H1 (cell line): ENCODE results near the gene INPP5J. TPM values are rescaled to one million over a fixed set of nuclear protein-coding genes. Genes with fewer than 3 reads are reported as not detected.

Experiments used
- CTCF ChIA-PET: fragments of 300-600 bp; sonication (Branson Sonifier 250); formaldehyde crosslinking; loops from one replicate; lab custom pipeline; 2021; ENCODE audit not compliant: partially characterized antibody; lab: Charles Lee
- POLR2A ChIA-PET: fragments of 300-600 bp; sonication (Branson Sonifier 250); formaldehyde crosslinking; loops from one replicate; lab custom pipeline; 2021; ENCODE audit warnings: inconsistent platforms; ENCODE audit not compliant: partially characterized antibody; lab: Charles Lee
- DNase-seq, 2 experiments: peaks; one replicate each; pipeline versions ENCODE4 v3.0.0 to v3.0.0-alpha.2; 2010 to 2022; ENCODE audit warnings: low spot score in 2 of 2, low read depth in 1 of 2, mixed read lengths in 1 of 2
- FAIRE-seq: peaks from 2 replicates; lab custom pipeline; 2011; peaks lifted over from hg19 to GRCh38; lab: Jason Lieb, UNC
- H2AFZ ChIP-seq: 2 replicates; pipeline ENCODE4 v1.8.1; 2012; ENCODE audit warnings: low read length, inconsistent platforms
- H2AK5ac ChIP-seq: 2 replicates; pipeline ENCODE4 v1.6.1; 2013; ENCODE audit warnings: low read depth, low read length
- H2BK120ac ChIP-seq: replicated peaks from 2 replicates; pipeline ENCODE3; 2013; ENCODE audit warnings: low read depth, low read length, inconsistent platforms
- H2BK12ac ChIP-seq: 2 replicates; pipeline ENCODE4 v1.6.1; 2013; ENCODE audit warnings: low read depth, low read length
- H2BK15ac ChIP-seq: 2 replicates; pipeline ENCODE4 v1.6.1; 2013; ENCODE audit warnings: low read length
- H2BK20ac ChIP-seq: 2 replicates; pipeline ENCODE4 v1.6.1; 2013; ENCODE audit warnings: low read length
- H2BK5ac ChIP-seq: 2 replicates; pipeline ENCODE4 v1.6.1; 2013; ENCODE audit warnings: low read depth, low read length
- H3K14ac ChIP-seq: 2 replicates; pipeline ENCODE4 v1.6.1; 2013; ENCODE audit warnings: inconsistent platforms; ENCODE audit not compliant: insufficient read length
- H3K18ac ChIP-seq: 2 replicates; pipeline ENCODE4 v1.6.1; 2013; ENCODE audit warnings: low read length; ENCODE audit errors: extremely low read depth
- H3K23ac ChIP-seq: 2 replicates; pipeline ENCODE4 v1.6.1; 2013; ENCODE audit warnings: inconsistent platforms; ENCODE audit not compliant: insufficient read length
- H3K23me2 ChIP-seq: 2 replicates; pipeline ENCODE4 v1.6.1; 2013; ENCODE audit warnings: low read depth, low read length
- H3K27ac ChIP-seq: 2 replicates; pipeline ENCODE4 v1.6.1; 2011; ENCODE audit warnings: low read depth, low read length, inconsistent platforms
- H3K27me3 ChIP-seq, 4 experiments: replicated peaks in 1 of 4; 1 replicate in 1 of 4; 2 replicates in 3 of 4; pipeline versions ENCODE4 v1.6.1 to v1.8.1; 2011 to 2013; ENCODE audit warnings: low read length in 3 of 4, mild to moderate bottlenecking in 3 of 4, inconsistent platforms in 2 of 4, mixed read lengths in 2 of 4, moderate library complexity in 1 of 4; ENCODE audit not compliant: control insufficient read depth in 3 of 4, insufficient read depth in 3 of 4; ENCODE audit errors: extremely low read depth in 1 of 4
- H3K36me3 ChIP-seq, 4 experiments: 2 replicates each; pipeline versions ENCODE4 v1.6.1 to v1.8.1; 2011 to 2013; ENCODE audit warnings: mild to moderate bottlenecking in 4 of 4, low read length in 3 of 4, moderate library complexity in 2 of 4, control low read depth in 1 of 4, inconsistent platforms in 1 of 4; ENCODE audit not compliant: insufficient read depth in 4 of 4, control insufficient read depth in 2 of 4
- H3K4ac ChIP-seq: replicated peaks from 2 replicates; pipeline ENCODE3; 2013; ENCODE audit warnings: low read length, low read depth, mixed read lengths, inconsistent platforms; ENCODE audit not compliant: insufficient read length
- H3K4me1 ChIP-seq, 4 experiments: replicated peaks in 1 of 4; 1 replicate in 1 of 4; 2 replicates in 3 of 4; pipeline versions ENCODE4 v1.6.1 to v1.8.1; 2011 to 2013; ENCODE audit warnings: low read length in 3 of 4, inconsistent platforms in 2 of 4, mixed read lengths in 1 of 4; ENCODE audit not compliant: insufficient read depth in 4 of 4, control insufficient read depth in 3 of 4
- H3K4me2 ChIP-seq, 2 experiments: 2 replicates each; pipeline versions ENCODE4 v1.6.1 to v1.8.1; 2011 to 2013; ENCODE audit warnings: low read depth in 2 of 2, low read length in 2 of 2, control low read depth in 1 of 2, inconsistent platforms in 1 of 2, mild to moderate bottlenecking in 1 of 2; ENCODE audit not compliant: insufficient read depth in 1 of 2
- H3K4me3 ChIP-seq, 4 experiments: fragments of 200-600, 300-600 bp in 1 of 4; sonication (generic), shearing (Covaris generic), sonication (Bioruptor Twin) in 1 of 4; 2 replicates each; pipeline versions ENCODE4 v1.5.1 to v1.8.1; 2011 to 2016; ENCODE audit warnings: low read length in 4 of 4, low read depth in 3 of 4, control low read depth in 2 of 4, inconsistent platforms in 2 of 4, mild to moderate bottlenecking in 2 of 4, mixed read lengths in 1 of 4, moderate library complexity in 1 of 4; ENCODE audit not compliant: insufficient read depth in 2 of 4; ENCODE audit errors: extremely low read depth in 1 of 4
- H3K56ac ChIP-seq: replicated peaks from 2 replicates; pipeline ENCODE3; 2013; ENCODE audit warnings: low read depth, mild to moderate bottlenecking, mixed read lengths, low read length, inconsistent platforms; ENCODE audit not compliant: insufficient read length
- H3K79me1 ChIP-seq: 2 replicates; pipeline ENCODE4 v1.6.1; 2013; ENCODE audit warnings: low read depth, low read length, control low read depth
- H3K79me2 ChIP-seq, 2 experiments: 2 replicates each; pipeline versions ENCODE4 v1.6.1 to v1.8.1; 2012 to 2013; ENCODE audit warnings: low read length in 2 of 2, mild to moderate bottlenecking in 2 of 2, inconsistent platforms in 1 of 2; ENCODE audit not compliant: insufficient read depth in 2 of 2, control insufficient read depth in 1 of 2
- H3K9ac ChIP-seq, 4 experiments: replicated peaks in 1 of 4; 1 replicate in 1 of 4; 2 replicates in 3 of 4; pipeline versions ENCODE4 v1.6.1 to v1.8.1; 2011 to 2013; ENCODE audit warnings: low read depth in 3 of 4, low read length in 3 of 4, control low read depth in 2 of 4, mild to moderate bottlenecking in 2 of 4, moderate library complexity in 2 of 4, inconsistent platforms in 1 of 4; ENCODE audit errors: extremely low read depth in 1 of 4
- H3K9me3 ChIP-seq, 2 experiments: 2 replicates each; pipeline versions ENCODE4 v1.6.1 to v1.8.1; 2012 to 2013; ENCODE audit warnings: mild to moderate bottlenecking in 2 of 2, moderate library complexity in 2 of 2, control low read depth in 1 of 2, inconsistent platforms in 1 of 2, low read depth in 1 of 2, low read length in 1 of 2, mixed read lengths in 1 of 2; ENCODE audit not compliant: insufficient read depth in 2 of 2
- H4K20me1 ChIP-seq, 2 experiments: replicated peaks in 1 of 2; 2 replicates each; pipeline versions ENCODE3 to v1.8.1; 2011 to 2013; ENCODE audit warnings: inconsistent platforms in 2 of 2, low read length in 2 of 2, mild to moderate bottlenecking in 1 of 2; ENCODE audit not compliant: insufficient read depth in 2 of 2, control insufficient read depth in 1 of 2
- H4K5ac ChIP-seq: 2 replicates; pipeline ENCODE4 v1.6.1; 2013; ENCODE audit warnings: low read length, low read depth, mixed read lengths, inconsistent platforms; ENCODE audit not compliant: insufficient read length
- H4K8ac ChIP-seq: 2 replicates; pipeline ENCODE4 v1.8.0; 2013; ENCODE audit warnings: mild to moderate bottlenecking, moderate library complexity, low read length, inconsistent platforms; ENCODE audit not compliant: insufficient read depth; ENCODE audit errors: extremely low read depth
- H4K91ac ChIP-seq: replicated peaks from 2 replicates; pipeline ENCODE3; 2013; ENCODE audit warnings: low read length, mixed read lengths, inconsistent platforms; ENCODE audit not compliant: insufficient read length
- ASH2L ChIP-seq: fragments of 200-600, 300-600 bp; sonication (generic); IDR thresholded peaks from one replicate; pipeline ENCODE4 v1.7.1; 2017; ENCODE audit warnings: low read length
- ATF2 ChIP-seq: IDR thresholded peaks from 2 replicates; pipeline ENCODE4 v1.6.1; 2012; ENCODE audit warnings: low read length, inconsistent platforms
- BCL11A ChIP-seq, 2 experiments: IDR thresholded peaks; one replicate each; pipeline ENCODE4 v1.6.1; 2011; ENCODE audit warnings: low read depth in 2 of 2, low read length in 2 of 2, mild to moderate bottlenecking in 2 of 2
- CREB1 ChIP-seq: IDR thresholded peaks from 2 replicates; pipeline ENCODE4 v1.6.1; 2012; ENCODE audit warnings: inconsistent platforms
- NANOG ChIP-seq: IDR thresholded peaks from 2 replicates; pipeline ENCODE4 v1.6.1; 2011; ENCODE audit warnings: low read length, low read depth, mild to moderate bottlenecking, inconsistent platforms; ENCODE audit not compliant: insufficient read depth, poor library complexity, severe bottlenecking
- PHF8 ChIP-seq: fragments of 200-600 bp; sonication (generic); conservative IDR thresholded peaks from 2 replicates; pipeline ENCODE4 v1.7.1; 2012; ENCODE audit warnings: low read depth, mild to moderate bottlenecking, inconsistent platforms, low read length, moderate library complexity
- POU5F1 ChIP-seq: IDR thresholded peaks from 2 replicates; pipeline ENCODE4 v1.6.1; 2011; ENCODE audit warnings: low read depth, mild to moderate bottlenecking, low read length, moderate library complexity
- RAD21 ChIP-seq, 2 experiments: IDR thresholded peaks in 1 of 2; conservative IDR thresholded peaks in 1 of 2; 2 replicates each; pipeline ENCODE4 v1.6.1; 2011; ENCODE audit warnings: low read depth in 2 of 2, low read length in 2 of 2, improper control_type of control experiment in 1 of 2, inconsistent platforms in 1 of 2, mild to moderate bottlenecking in 1 of 2, moderate library complexity in 1 of 2
- RFX5 ChIP-seq: IDR thresholded peaks from 2 replicates; pipeline ENCODE4 v1.6.1; 2011; ENCODE audit warnings: low read depth, low read length, improper control_type of control experiment, borderline replicate concordance
- SAP30 ChIP-seq: fragments of 300-600 bp; sonication (generic); IDR thresholded peaks from 2 replicates; pipeline ENCODE4 v1.7.1; 2012; ENCODE audit warnings: low read length, moderate library complexity, mild to moderate bottlenecking, inconsistent platforms; ENCODE audit not compliant: insufficient read depth, insufficient replicate concordance
- SIRT6 ChIP-seq: IDR thresholded peaks from one replicate; pipeline ENCODE4 v1.7.1; 2012; ENCODE audit warnings: low read length, inconsistent platforms
- TCF12 ChIP-seq: IDR thresholded peaks from 2 replicates; pipeline ENCODE4 v1.6.1; 2011; ENCODE audit warnings: low read depth, mild to moderate bottlenecking, low read length
- TEAD4 ChIP-seq: IDR thresholded peaks from 2 replicates; pipeline ENCODE4 v1.6.1; 2012; ENCODE audit warnings: low read depth, low read length, inconsistent platforms, mixed read lengths
- WGBS, 2 experiments: shearing (Covaris generic) in 1 of 2; methylation state at CpG; one replicate each; pipeline versions ENCODE4 v1.1.6 to v1.1.7; 2013 to 2015; ENCODE audit warnings: low lambda C conversion rate in 2 of 2, mixed read lengths in 2 of 2, inconsistent platforms in 1 of 2, low coverage in 1 of 2, missing lambda C conversion rate in 1 of 2; ENCODE audit not compliant: insufficient replicate concordance in 2 of 2, insufficient coverage in 1 of 2, insufficient read length in 1 of 2; ENCODE audit errors: extremely low coverage in 1 of 2, missing lambda C conversion rate in 1 of 2; 5-methylcytosine and 5-hydroxymethylcytosine counted together
- polyA plus RNA-seq, 7 experiments: library from polyadenylated mRNA; depleted of rRNA in 3 of 7; stranded (reverse) in 5 of 7; unstranded in 2 of 7; fragments of >200 nt in 5 of 7; fragments of 200-250 nt in 2 of 7; gene quantifications; 1 replicate in 5 of 7; 2 replicates in 1 of 7; 4 replicates in 1 of 7; pipeline versions ENCODE4 v1.2.1 to v1.2.3, GENCODE V29; 2011 to 2013; ENCODE audit warnings: missing spikeins in 2 of 7, mixed read lengths in 2 of 7
- total RNA-seq: library from RNA; stranded (reverse); fragmentation: NEBNext Ultra II Directional; extraction: Animal tissue kit (Norgen Biotek cat#: 25700); gene quantifications from 2 replicates; pipeline ENCODE4 v1.2.1, GENCODE V29; 2021

INPP5J gene
- total and polyA plus RNA-seq, 2 of the 8 experiments (the other 6 are each of a cell fraction or from before 2014, with no cell fraction given): 5.4 to 6.0 TPM

- Histone ChIP-seq H2AK5ac (no peak overlapping the region), H2BK20ac (no peak overlapping the region), H3K79me2 (no peaks in the 10 kb centered on the region), H3K9ac (no peak overlapping the region), H3K23me2 (no peaks in the 10 kb centered on the region), H2BK12ac (no peak overlapping the region), H3K23ac (no peak overlapping the region), H2BK5ac (no peak overlapping the region), H4K8ac (no peak overlapping the region), H4K5ac (no peak overlapping the region), H3K56ac (no peak overlapping the region), H3K14ac (no peak overlapping the region), H3K4me1 (no peaks in the 10 kb centered on the region), H3K79me1 (no peaks in the 10 kb centered on the region), H3K27ac (no peak overlapping the region), H3K36me3 (no peaks in the 10 kb centered on the region), H2AFZ (no peak overlapping the region), H2BK15ac (no peak overlapping the region), H2BK120ac (no peak overlapping the region), H3K4me3 (no peak overlapping the region), H3K27me3 (peaks cover 0 to 25% (median 7%) of the 10 kb centered on the region in 4 experiments; a peak in 6 of 7 replicates), H4K20me1 (no peaks in the 10 kb centered on the region), H3K9me3 (no peaks in the 10 kb centered on the region), H3K4me2 (no peak overlapping the region), H4K91ac (no peak overlapping the region), H3K4ac (no peak overlapping the region), H3K18ac (no peak overlapping the region)
- ChIA-PET CTCF (interaction anchor here (0.8 to 1.0 kb wide), 3 partner anchors 72 to 235 kb away, joined by 3 to 4 read pairs (median 4); no protein-coding TSS in a partner anchor), POLR2A (interaction anchor here (0.9 kb wide), 1 partner anchor 187 kb away, joined by 3 read pairs; the partner anchor contains the start of gene MORC2)
- DNase-seq (no peak), FAIRE-seq (no peak)
- 77% methylated on average over 1 of the region's 1 CpG; no CpG with 5 or more reads in 1 of the 2 experiments for WGBS, 2 experiments
- TF ChIP-seq NANOG (no peak), PHF8 (no peak), RAD21 (IDR thresholded peaks at IDR 0.05 in 1 of 2, conservative IDR thresholded peaks at IDR 0.05 in 1 of 2; ENCODE audit: low read depth in 2 of 2, low read length in 2 of 2) (no peak), CREB1 (no peak), SIRT6 (no peak), BCL11A (IDR thresholded peaks at IDR 0.05; ENCODE audit: low read depth in 2 of 2, low read length in 2 of 2) (no peak), POU5F1 (no peak), SAP30 (no peak), ATF2 (no peak), ASH2L (no peak), TCF12 (no peak), TEAD4 (no peak), RFX5 (no peak)
These were observed 32.2 kb downstream of the INPP5J start for GRCh38 chr22:31154975-31155374.
